ENCODE measurements around the gene PIGV.
A peak's percentile ranks its signal among the peaks of the same experiment; 100 is the strongest.

Gene PIGV

DNA sequence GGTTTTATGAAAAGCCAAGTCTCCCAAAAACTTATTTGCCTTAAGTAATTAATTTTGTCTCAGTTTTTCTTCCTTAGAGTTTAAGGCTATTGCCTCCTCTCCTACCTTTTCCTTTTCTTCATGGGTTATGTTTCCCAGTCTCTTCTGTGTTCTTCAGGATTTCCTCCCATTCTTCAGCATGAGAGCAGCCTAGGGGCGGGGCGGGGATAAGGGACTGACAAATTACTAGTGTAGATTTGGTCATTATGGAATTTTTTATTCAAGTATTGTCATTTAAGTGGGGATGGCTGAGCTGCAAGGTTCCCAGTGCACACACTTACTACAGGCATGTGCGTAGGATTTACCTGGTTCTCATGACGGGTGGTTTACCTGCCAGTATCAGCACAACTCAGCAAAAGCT lies 35.2 kb upstream of the PIGV start:
- Histone ChIP-seq H3K79me1 (ENCODE audit: low read length) (peaks cover 29% of the 10 kb centered on the region), H3K4me1 (ENCODE audit: control insufficient read depth, low read depth, low read length) (no peaks in the 10 kb centered on the region), H3K56ac (ENCODE audit: low read length) (no peak overlapping the region), H2BK15ac (replicated peaks; ENCODE audit: low read depth) (no peak overlapping the region), H3K27ac (ENCODE audit: low read depth, low read length) (no peak overlapping the region), H2BK120ac (ENCODE audit: low read depth, low read length) (no peak overlapping the region), H3K27me3 (ENCODE audit: insufficient read depth, low read length, poor library complexity) (no peaks in the 10 kb centered on the region), H4K8ac (ENCODE audit: low read depth, low read length) (no peak overlapping the region), H3K9ac (ENCODE audit: low read length) (no peak overlapping the region), H3K4ac (ENCODE audit: low read depth, low read length) (no peak overlapping the region), H4K5ac (ENCODE audit: low read length) (no peak overlapping the region), H2BK5ac (ENCODE audit: low read length) (no peak overlapping the region), H3K23ac (ENCODE audit: low read length) (no peak overlapping the region), H3K36me3 (ENCODE audit: control insufficient read depth, insufficient read depth, low read length) (peaks cover 7% of the 10 kb centered on the region), H3K4me2 (ENCODE audit: low read length) (no peak overlapping the region), H3K79me2 (ENCODE audit: control insufficient read depth, insufficient read depth, low read length) (peaks cover 33% of the 10 kb centered on the region), H3K18ac (ENCODE audit: low read length) (no peak overlapping the region), H3K4me3 (ENCODE audit: low read length) (no peak overlapping the region), H2AK5ac (ENCODE audit: low read length) (no peak overlapping the region)
- DNase-seq: no peak
- WGBS (ENCODE audit: extremely low coverage, insufficient coverage, low lambda C conversion rate): no CpG with 5 or more reads among the region's 4 CpGs

DNA sequence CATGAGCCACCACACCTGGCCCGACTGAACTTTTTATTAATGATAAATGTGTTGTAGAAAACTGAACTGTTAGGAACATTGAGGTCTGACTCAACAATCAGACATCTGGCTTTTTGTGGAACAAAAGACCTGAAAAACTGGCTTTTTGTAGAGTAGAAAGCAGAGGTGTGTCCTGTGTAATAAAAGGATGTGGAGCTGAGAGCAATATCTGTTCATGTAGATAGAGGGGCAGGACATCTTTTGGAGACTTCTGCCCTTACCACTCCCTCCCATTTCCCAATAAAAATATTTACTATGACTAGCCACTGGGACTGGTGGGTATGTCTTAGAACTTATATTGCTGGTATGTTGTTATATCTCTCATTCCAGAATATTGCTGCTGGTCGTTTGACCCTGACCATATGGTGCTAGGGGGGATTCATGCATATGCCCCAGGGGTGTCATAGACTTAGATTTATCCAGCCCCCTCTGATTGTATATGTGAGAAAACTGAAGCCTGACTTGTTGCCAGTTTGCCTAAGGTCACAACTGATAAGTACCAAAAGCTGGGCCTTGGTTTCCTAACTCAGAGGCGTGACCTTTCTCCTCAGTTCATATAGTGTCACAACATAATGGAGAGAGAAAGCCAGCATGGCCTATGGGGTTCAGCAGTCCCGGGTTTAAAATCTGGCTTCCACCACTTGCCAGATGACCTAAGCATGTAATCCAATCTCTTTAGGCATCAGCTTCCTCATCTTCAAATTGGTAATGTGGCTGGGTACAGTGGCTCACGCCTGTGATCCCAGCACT lies 33.5 kb upstream of the PIGV start:
- Histone ChIP-seq H3K79me1 (ENCODE audit: low read length) (peaks cover 37% of the 10 kb centered on the region), H3K4me3 (ENCODE audit: low read length) (no peak overlapping the region), H2BK5ac (ENCODE audit: low read length) (no peak overlapping the region), H3K79me2 (ENCODE audit: control insufficient read depth, insufficient read depth, low read length) (peaks cover 37% of the 10 kb centered on the region), H3K4me1 (ENCODE audit: control insufficient read depth, low read depth, low read length) (no peaks in the 10 kb centered on the region), H2AK5ac (ENCODE audit: low read length) (no peak overlapping the region), H3K27ac (ENCODE audit: low read depth, low read length) (no peak overlapping the region), H4K5ac (ENCODE audit: low read length) (no peak overlapping the region), H2BK120ac (ENCODE audit: low read depth, low read length) (no peak overlapping the region), H2BK15ac (replicated peaks; ENCODE audit: low read depth) (no peak overlapping the region), H3K4me2 (ENCODE audit: low read length) (no peak overlapping the region), H4K8ac (ENCODE audit: low read depth, low read length) (no peak overlapping the region), H3K9ac (ENCODE audit: low read length) (no peak overlapping the region), H3K36me3 (ENCODE audit: control insufficient read depth, insufficient read depth, low read length) (peaks cover 8% of the 10 kb centered on the region), H3K4ac (ENCODE audit: low read depth, low read length) (no peak overlapping the region), H3K56ac (ENCODE audit: low read length) (no peak overlapping the region), H3K27me3 (ENCODE audit: insufficient read depth, low read length, poor library complexity) (no peaks in the 10 kb centered on the region), H3K18ac (ENCODE audit: low read length) (no peak overlapping the region), H3K23ac (ENCODE audit: low read length) (no peak overlapping the region)
- DNase-seq: no peak
- no CpG with 5 or more reads among the region's 5 CpGs for WGBS (ENCODE audit: extremely low coverage, insufficient coverage, low lambda C conversion rate)

DNA sequence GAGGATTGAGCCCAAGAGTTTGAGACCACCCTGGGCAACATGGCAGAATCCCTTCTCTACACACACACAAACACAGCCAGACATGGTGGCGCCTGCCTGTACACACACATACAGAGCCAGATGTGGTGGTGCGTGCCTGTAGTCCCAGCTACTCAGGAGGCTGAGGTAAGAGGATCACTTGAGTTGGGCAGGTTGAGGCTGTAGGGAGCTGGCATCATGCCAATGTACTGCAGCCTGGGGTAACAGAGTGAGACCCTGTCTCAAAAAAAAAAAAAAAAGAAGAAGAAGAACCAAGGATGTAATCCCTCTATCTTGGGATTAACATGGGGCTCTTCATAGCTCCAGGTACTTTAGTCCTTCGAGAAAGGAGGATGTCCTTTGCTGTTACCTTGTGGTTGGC lies 29.4 kb upstream of the PIGV start:
- peaks cover 17% of the 10 kb centered on the region for H3K79me2 ChIP-seq (ENCODE audit: control insufficient read depth, insufficient read depth, low read length)
- no peak overlapping the region for H4K5ac ChIP-seq (ENCODE audit: low read length)
- H3K27me3 ChIP-seq (ENCODE audit: insufficient read depth, low read length, poor library complexity): no peaks in the 10 kb centered on the region
- peaks cover 15% of the 10 kb centered on the region for H3K36me3 ChIP-seq (ENCODE audit: control insufficient read depth, insufficient read depth, low read length)
- DNase-seq: no peak
- H4K8ac ChIP-seq (ENCODE audit: low read depth, low read length): no peak overlapping the region
- no peak overlapping the region for H3K23ac ChIP-seq (ENCODE audit: low read length)
- H3K4ac ChIP-seq (ENCODE audit: low read depth, low read length): no peak overlapping the region
- WGBS (ENCODE audit: extremely low coverage, insufficient coverage, low lambda C conversion rate): no CpG with 5 or more reads among the region's 3 CpGs
- no peak overlapping the region for H2AK5ac ChIP-seq (ENCODE audit: low read length)
- no peaks in the 10 kb centered on the region for H3K4me1 ChIP-seq (ENCODE audit: control insufficient read depth, low read depth, low read length)
- no peak overlapping the region for H2BK15ac ChIP-seq (replicated peaks; ENCODE audit: low read depth)
- H3K27ac ChIP-seq (ENCODE audit: low read depth, low read length): no peak overlapping the region
- peaks cover 21% of the 10 kb centered on the region for H3K79me1 ChIP-seq (ENCODE audit: low read length)
- H3K18ac ChIP-seq (ENCODE audit: low read length): no peak overlapping the region
- no peak overlapping the region for H3K4me3 ChIP-seq (ENCODE audit: low read length)
- no peak overlapping the region for H2BK5ac ChIP-seq (ENCODE audit: low read length)
- no peak overlapping the region for H3K56ac ChIP-seq (ENCODE audit: low read length)
- no peak overlapping the region for H3K4me2 ChIP-seq (ENCODE audit: low read length)
- no peak overlapping the region for H2BK120ac ChIP-seq (ENCODE audit: low read depth, low read length)
- H3K9ac ChIP-seq (ENCODE audit: low read length): no peak overlapping the region

DNA sequence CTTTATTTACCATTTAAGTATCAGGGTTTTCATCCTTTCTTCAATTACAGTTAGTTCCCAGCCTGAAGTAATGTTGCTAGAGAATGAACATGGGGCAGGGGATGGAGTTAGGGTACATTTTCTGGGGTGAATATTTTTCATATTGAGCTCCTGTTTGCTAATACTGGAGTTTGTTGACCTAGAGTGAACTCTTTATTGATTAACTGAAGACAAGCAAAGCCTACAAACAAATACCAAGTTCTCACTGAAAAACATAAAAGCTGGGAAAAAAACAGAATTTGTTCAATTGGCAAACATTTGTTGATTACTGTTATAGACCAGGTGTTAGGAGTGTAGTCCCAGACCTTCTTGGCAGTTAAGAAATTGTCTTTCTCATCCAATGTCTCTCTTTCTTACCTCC lies 28.2 kb upstream of the PIGV start:
- Histone ChIP-seq H3K4me1 (ENCODE audit: control insufficient read depth, low read depth, low read length) (no peaks in the 10 kb centered on the region), H3K4ac (ENCODE audit: low read depth, low read length) (no peak overlapping the region)

DNA sequence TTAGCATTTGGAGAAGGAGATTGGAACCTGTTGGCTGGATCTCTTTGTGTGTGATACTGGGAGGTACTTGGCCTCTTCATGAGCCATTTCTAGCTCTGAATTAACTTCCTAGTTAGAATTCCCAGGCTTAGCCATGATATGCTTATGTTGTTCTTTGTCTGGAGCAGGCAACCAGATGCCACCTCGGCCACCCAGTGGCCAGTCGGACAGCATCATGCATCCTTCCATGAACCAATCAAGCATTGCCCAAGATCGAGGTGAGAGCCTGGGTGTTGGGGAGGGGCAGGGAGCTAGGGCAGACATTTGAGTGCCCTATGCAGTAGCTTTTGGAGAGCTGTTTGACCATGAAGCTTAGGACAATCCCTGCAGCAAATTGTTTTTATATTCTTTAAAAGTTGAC lies 26.5 kb upstream of the PIGV start:
- Histone ChIP-seq H3K79me2 (ENCODE audit: control insufficient read depth, insufficient read depth, low read length) (peaks cover 9% of the 10 kb centered on the region), H2BK120ac (ENCODE audit: low read depth, low read length) (no peak overlapping the region), H3K79me1 (ENCODE audit: low read length) (peaks cover 16% of the 10 kb centered on the region), H3K23ac (ENCODE audit: low read length) (no peak overlapping the region), H2AK5ac (ENCODE audit: low read length) (no peak overlapping the region), H3K56ac (ENCODE audit: low read length) (no peak overlapping the region), H3K4ac (ENCODE audit: low read depth, low read length) (no peak overlapping the region), H4K8ac (ENCODE audit: low read depth, low read length) (no peak overlapping the region), H2BK15ac (replicated peaks; ENCODE audit: low read depth) (no peak overlapping the region), H3K18ac (ENCODE audit: low read length) (no peak overlapping the region), H3K27me3 (ENCODE audit: insufficient read depth, low read length, poor library complexity) (no peaks in the 10 kb centered on the region), H4K5ac (ENCODE audit: low read length) (no peak overlapping the region), H3K4me1 (ENCODE audit: control insufficient read depth, low read depth, low read length) (no peaks in the 10 kb centered on the region), H3K36me3 (ENCODE audit: control insufficient read depth, insufficient read depth, low read length) (peaks cover 14% of the 10 kb centered on the region), H2BK5ac (ENCODE audit: low read length) (no peak overlapping the region), H3K27ac (ENCODE audit: low read depth, low read length) (no peak overlapping the region), H3K9ac (ENCODE audit: low read length) (no peak overlapping the region), H3K4me3 (ENCODE audit: low read length) (no peak overlapping the region), H3K4me2 (ENCODE audit: low read length) (no peak overlapping the region)
- DNase-seq: peak; percentile 8
- no CpG with 5 or more reads among the region's 3 CpGs for WGBS (ENCODE audit: extremely low coverage, insufficient coverage, low lambda C conversion rate)

More for the DNA sequence above, 28.2 kb upstream of the PIGV start:
- no peak overlapping the region for H4K5ac ChIP-seq (ENCODE audit: low read length)
- no peak for DNase-seq
- H3K23ac ChIP-seq (ENCODE audit: low read length): no peak overlapping the region
- H3K4me2 ChIP-seq (ENCODE audit: low read length): no peak overlapping the region
- H3K9ac ChIP-seq (ENCODE audit: low read length): no peak overlapping the region
- no peak overlapping the region for H3K27ac ChIP-seq (ENCODE audit: low read depth, low read length)
- no peaks in the 10 kb centered on the region for H3K27me3 ChIP-seq (ENCODE audit: insufficient read depth, low read length, poor library complexity)
- no peak overlapping the region for H3K18ac ChIP-seq (ENCODE audit: low read length)
- H2BK120ac ChIP-seq (ENCODE audit: low read depth, low read length): no peak overlapping the region
- peaks cover 10% of the 10 kb centered on the region for H3K79me2 ChIP-seq (ENCODE audit: control insufficient read depth, insufficient read depth, low read length)
- H2BK15ac ChIP-seq (replicated peaks; ENCODE audit: low read depth): no peak overlapping the region
- no peak overlapping the region for H2AK5ac ChIP-seq (ENCODE audit: low read length)
- peaks cover 16% of the 10 kb centered on the region for H3K79me1 ChIP-seq (ENCODE audit: low read length)
- H3K36me3 ChIP-seq (ENCODE audit: control insufficient read depth, insufficient read depth, low read length): peaks cover 11% of the 10 kb centered on the region
- H4K8ac ChIP-seq (ENCODE audit: low read depth, low read length): no peak overlapping the region
- no peak overlapping the region for H3K56ac ChIP-seq (ENCODE audit: low read length)
- H2BK5ac ChIP-seq (ENCODE audit: low read length): no peak overlapping the region
- no peak overlapping the region for H3K4me3 ChIP-seq (ENCODE audit: low read length)

DNA sequence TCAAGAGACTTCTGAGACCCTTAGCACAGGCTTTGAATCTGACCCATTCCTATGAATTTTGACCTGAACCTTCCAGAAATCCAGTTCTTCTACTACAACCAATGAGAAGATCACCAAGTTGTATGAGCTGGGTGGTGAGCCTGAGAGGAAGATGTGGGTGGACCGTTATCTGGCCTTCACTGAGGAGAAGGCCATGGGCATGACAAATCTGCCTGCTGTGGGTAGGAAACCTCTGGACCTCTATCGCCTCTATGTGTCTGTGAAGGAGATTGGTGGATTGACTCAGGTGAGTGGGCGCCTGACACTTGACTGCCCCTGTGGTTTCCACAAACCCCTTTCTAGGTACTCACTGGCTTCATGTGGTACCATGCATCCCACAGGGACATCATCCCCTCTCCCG lies 20.0 kb upstream of the PIGV start:
- H2BK15ac ChIP-seq (replicated peaks; ENCODE audit: low read depth): no peak overlapping the region
- H3K56ac ChIP-seq (ENCODE audit: low read length): no peak overlapping the region
- no peak overlapping the region for H2BK5ac ChIP-seq (ENCODE audit: low read length)
- no peak overlapping the region for H2AK5ac ChIP-seq (ENCODE audit: low read length)
- no peaks in the 10 kb centered on the region for H3K27me3 ChIP-seq (ENCODE audit: insufficient read depth, low read length, poor library complexity)
- no peak overlapping the region for H4K8ac ChIP-seq (ENCODE audit: low read depth, low read length)
- H3K36me3 ChIP-seq (ENCODE audit: control insufficient read depth, insufficient read depth, low read length): peaks cover 37% of the 10 kb centered on the region
- H3K18ac ChIP-seq (ENCODE audit: low read length): no peak overlapping the region
- no CpG with 5 or more reads among the region's 4 CpGs for WGBS (ENCODE audit: extremely low coverage, insufficient coverage, low lambda C conversion rate)
- no peak overlapping the region for H4K5ac ChIP-seq (ENCODE audit: low read length)
- H3K4ac ChIP-seq (ENCODE audit: low read depth, low read length): no peak overlapping the region
- no peak for DNase-seq
- no peak overlapping the region for H3K9ac ChIP-seq (ENCODE audit: low read length)
- H3K27ac ChIP-seq (ENCODE audit: low read depth, low read length): no peak overlapping the region
- H3K4me2 ChIP-seq (ENCODE audit: low read length): no peak overlapping the region
- no peak overlapping the region for H3K4me3 ChIP-seq (ENCODE audit: low read length)
- peaks cover 6% of the 10 kb centered on the region for H3K79me1 ChIP-seq (ENCODE audit: low read length)
- no peaks in the 10 kb centered on the region for H3K4me1 ChIP-seq (ENCODE audit: control insufficient read depth, low read depth, low read length)
- no peak overlapping the region for H2BK120ac ChIP-seq (ENCODE audit: low read depth, low read length)
- H3K79me2 ChIP-seq (ENCODE audit: control insufficient read depth, insufficient read depth, low read length): no peaks in the 10 kb centered on the region
- no peak overlapping the region for H3K23ac ChIP-seq (ENCODE audit: low read length)
